Measurements from ENCODE around the gene KIRREL3.
A peak's percentile ranks its signal among the peaks of the same experiment; 100 is the strongest.

The KIRREL3 gene

GRCh38 chr11:126943316-126943715 lies 57.3 kb downstream of the KIRREL3 start:
- TF ChIP-seq, protein P1, sequence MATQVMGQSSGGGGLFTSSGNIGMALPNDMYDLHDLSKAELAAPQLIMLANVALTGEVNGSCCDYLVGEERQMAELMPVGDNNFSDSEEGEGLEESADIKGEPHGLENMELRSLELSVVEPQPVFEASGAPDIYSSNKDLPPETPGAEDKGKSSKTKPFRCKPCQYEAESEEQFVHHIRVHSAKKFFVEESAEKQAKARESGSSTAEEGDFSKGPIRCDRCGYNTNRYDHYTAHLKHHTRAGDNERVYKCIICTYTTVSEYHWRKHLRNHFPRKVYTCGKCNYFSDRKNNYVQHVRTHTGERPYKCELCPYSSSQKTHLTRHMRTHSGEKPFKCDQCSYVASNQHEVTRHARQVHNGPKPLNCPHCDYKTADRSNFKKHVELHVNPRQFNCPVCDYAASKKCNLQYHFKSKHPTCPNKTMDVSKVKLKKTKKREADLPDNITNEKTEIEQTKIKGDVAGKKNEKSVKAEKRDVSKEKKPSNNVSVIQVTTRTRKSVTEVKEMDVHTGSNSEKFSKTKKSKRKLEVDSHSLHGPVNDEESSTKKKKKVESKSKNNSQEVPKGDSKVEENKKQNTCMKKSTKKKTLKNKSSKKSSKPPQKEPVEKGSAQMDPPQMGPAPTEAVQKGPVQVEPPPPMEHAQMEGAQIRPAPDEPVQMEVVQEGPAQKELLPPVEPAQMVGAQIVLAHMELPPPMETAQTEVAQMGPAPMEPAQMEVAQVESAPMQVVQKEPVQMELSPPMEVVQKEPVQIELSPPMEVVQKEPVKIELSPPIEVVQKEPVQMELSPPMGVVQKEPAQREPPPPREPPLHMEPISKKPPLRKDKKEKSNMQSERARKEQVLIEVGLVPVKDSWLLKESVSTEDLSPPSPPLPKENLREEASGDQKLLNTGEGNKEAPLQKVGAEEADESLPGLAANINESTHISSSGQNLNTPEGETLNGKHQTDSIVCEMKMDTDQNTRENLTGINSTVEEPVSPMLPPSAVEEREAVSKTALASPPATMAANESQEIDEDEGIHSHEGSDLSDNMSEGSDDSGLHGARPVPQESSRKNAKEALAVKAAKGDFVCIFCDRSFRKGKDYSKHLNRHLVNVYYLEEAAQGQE (IDR thresholded peaks at IDR 0.05; ENCODE audit: insufficient replicate concordance, low read depth), result no peak
- TF ChIP-seq SPI1 (IDR thresholded peaks at IDR 0.05; ENCODE audit: borderline replicate concordance, low read depth) (no peak), CTCF (IDR thresholded peaks at IDR 0.05; ENCODE audit: insufficient read depth, low read length) (no peak), POLR2AphosphoS5 (IDR thresholded peaks at IDR 0.05; ENCODE audit: low read depth) (no peak), GABPA (IDR thresholded peaks at IDR 0.05; ENCODE audit: low read depth) (no peak)
- DNase-seq (ENCODE audit: low read depth in 1 of 2, low spot score in 1 of 2), result no peak
- Histone ChIP-seq H3K4me3 (replicated peaks; ENCODE audit: insufficient read depth, low read length) (no peak overlapping the region), H3K27ac (replicated peaks) (no peak overlapping the region), H3K27me3 (ENCODE audit: insufficient read depth, poor library complexity, severe bottlenecking) (peaks cover 2% of the 10 kb centered on the region)

DNA sequence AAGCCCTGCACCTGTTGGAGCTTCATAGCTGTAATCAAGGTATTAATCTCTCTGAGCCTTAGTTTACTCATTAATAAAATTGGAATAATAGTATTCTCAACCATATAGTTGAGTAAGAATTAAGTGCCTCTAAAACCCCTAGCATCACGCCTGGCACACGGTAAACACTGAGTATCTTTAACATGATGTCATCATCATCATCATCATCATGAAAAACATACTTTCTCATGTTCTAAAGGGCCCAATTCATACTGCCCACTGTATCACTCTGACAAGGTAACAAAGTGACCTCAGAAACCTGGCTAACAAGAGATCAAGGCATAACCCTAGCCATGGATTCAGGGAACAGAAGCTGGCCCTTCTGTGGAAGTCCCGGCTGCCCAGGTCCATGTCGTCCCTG lies 58.4 kb downstream of the KIRREL3 start:
- no peak for DNase-seq (ENCODE audit: low read depth in 1 of 2, low spot score in 1 of 2)
- H3K4me3 ChIP-seq (replicated peaks; ENCODE audit: insufficient read depth, low read length), result no peak overlapping the region
- TF ChIP-seq CTCF (IDR thresholded peaks at IDR 0.05; ENCODE audit: insufficient read depth, low read length) (no peak), POLR2AphosphoS5 (IDR thresholded peaks at IDR 0.05; ENCODE audit: low read depth) (no peak), GABPA (IDR thresholded peaks at IDR 0.05; ENCODE audit: low read depth) (no peak)

GRCh38 chr11:126939552-126939951 lies 61.0 kb downstream of the KIRREL3 start:
- no peak for DNase-seq (ENCODE audit: low read depth in 1 of 2, low spot score in 1 of 2)
- H3K27me3 ChIP-seq (ENCODE audit: insufficient read depth, poor library complexity, severe bottlenecking), result no peaks in the 10 kb centered on the region
- TF ChIP-seq, protein P1 (IDR thresholded peaks at IDR 0.05; ENCODE audit: insufficient replicate concordance, low read depth), result no peak
- no peak for TF ChIP-seq SPI1 (IDR thresholded peaks at IDR 0.05; ENCODE audit: borderline replicate concordance, low read depth)
- H3K4me3 ChIP-seq (replicated peaks; ENCODE audit: insufficient read depth, low read length), result no peak overlapping the region
- H3K27ac ChIP-seq (replicated peaks), result no peak overlapping the region

More for the DNA sequence above, 58.4 kb downstream of the KIRREL3 start:
- Histone ChIP-seq H3K27ac (replicated peaks) (no peak overlapping the region), H3K27me3 (ENCODE audit: insufficient read depth, poor library complexity, severe bottlenecking) (peaks cover under 1% of the 10 kb centered on the region)

- Histone ChIP-seq H3K4me3 (replicated peaks; ENCODE audit: insufficient read depth, low read length) (no peak overlapping the region), H3K27me3 (ENCODE audit: insufficient read depth, poor library complexity, severe bottlenecking) (no peaks in the 10 kb centered on the region), H3K27ac (replicated peaks) (no peak overlapping the region)
- TF ChIP-seq, protein P1 (IDR thresholded peaks at IDR 0.05; ENCODE audit: insufficient replicate concordance, low read depth), result peak; percentile 81
- TF ChIP-seq CTCF (IDR thresholded peaks at IDR 0.05; ENCODE audit: insufficient read depth, low read length), result no peak
- DNase-seq (ENCODE audit: low read depth in 1 of 2, low spot score in 1 of 2), result no peak
Measured at GRCh38 chr11:126938718-126939117, 61.9 kb downstream of the KIRREL3 start.

All from HL-60 (cell line).